Measurements from ENCODE around the gene LDLRAD4. TPM values are rescaled to one million over a fixed set of nuclear protein-coding genes. Genes with fewer than 3 reads are reported as not detected.

LDLRAD4 gene
- polyA plus RNA-seq, 1 of the 3 experiments (the other 2 are of a cell fraction), result 0.16 TPM

- H3K9me3 ChIP-seq, result no peaks in the 10 kb centered on the region
- peaks cover 0 to 21% of the 10 kb centered on the region in 2 experiments; a peak in 1 of 4 replicates for H3K4me1 ChIP-seq (ENCODE audit: control insufficient read depth in 1 of 2, insufficient read depth in 2 of 2, low read depth in 1 of 2, low read length in 1 of 2)
- H3F3A ChIP-seq (replicated peaks; ENCODE audit: insufficient read depth), result no peaks in the 10 kb centered on the region
- DNase-seq, result no peak
- 62% methylated on average over 6 of the region's 16 CpGs for WGBS (ENCODE audit: low lambda C conversion rate)
- H3K9ac ChIP-seq, result no peak overlapping the region
- H3K79me2 ChIP-seq (ENCODE audit: insufficient read depth), result no peaks in the 10 kb centered on the region
- no peak overlapping the region for H3K4me3 ChIP-seq (ENCODE audit: low read depth in 2 of 2, low read length in 1 of 2)
- CTCF ChIA-PET, result no interaction called here
- no peaks in the 10 kb centered on the region for H3K36me3 ChIP-seq (replicated peaks in 1 of 2; ENCODE audit: control insufficient read depth in 1 of 2, insufficient read depth in 2 of 2, low read length in 1 of 2)
- H3K27ac ChIP-seq (ENCODE audit: low read depth in 2 of 2, low read length in 1 of 2), result no peak overlapping the region
- POLR2A ChIA-PET, result no interaction called here
- no peak overlapping the region for H3K4me2 ChIP-seq
- H3K27me3 ChIP-seq (ENCODE audit: insufficient read depth), result no peaks in the 10 kb centered on the region
- H4K20me1 ChIP-seq (ENCODE audit: insufficient read depth), result no peaks in the 10 kb centered on the region
- H2AFZ ChIP-seq (ENCODE audit: low read depth), result no peak overlapping the region
- H3K9me2 ChIP-seq, result no peaks in the 10 kb centered on the region
- no peak for TF ChIP-seq MAX (IDR thresholded peaks at IDR 0.05; ENCODE audit: low read depth)
- TF ChIP-seq MEF2A (IDR thresholded peaks at IDR 0.05; ENCODE audit: borderline replicate concordance, low read depth), result no peak
- TF ChIP-seq RXRA (IDR thresholded peaks at IDR 0.05; ENCODE audit: borderline replicate concordance, low read depth), result no peak
- TF ChIP-seq RFX5 (IDR thresholded peaks at IDR 0.05; ENCODE audit: low read length), result no peak
- no peak for TF ChIP-seq ELF1 (IDR thresholded peaks at IDR 0.05)
- no peak for TF ChIP-seq RAD21 (IDR thresholded peaks at IDR 0.05; ENCODE audit: low read length)
- no peak for TF ChIP-seq SIN3A (IDR thresholded peaks at IDR 0.05; ENCODE audit: borderline replicate concordance, low read depth, low read length)
- TF ChIP-seq MXI1 (IDR thresholded peaks at IDR 0.05; ENCODE audit: low read depth, low read length), result no peak
- TF ChIP-seq NRF1 (IDR thresholded peaks at IDR 0.05; ENCODE audit: low read depth, low read length), result no peak
- TF ChIP-seq EZH2phosphoT487 (IDR thresholded peaks at IDR 0.05; ENCODE audit: borderline replicate concordance, low read depth), result no peak
- no peak for TF ChIP-seq FOXM1 (IDR thresholded peaks at IDR 0.05; ENCODE audit: low read depth)
- TF ChIP-seq SMC3 (IDR thresholded peaks at IDR 0.05; ENCODE audit: low read depth, low read length), result no peak
- TF ChIP-seq USF1 (IDR thresholded peaks at IDR 0.05; ENCODE audit: borderline replicate concordance, low read depth), result no peak
- no peak for TF ChIP-seq GABPA (IDR thresholded peaks at IDR 0.05; ENCODE audit: low read depth)
- no peak for TF ChIP-seq FOSL2 (IDR thresholded peaks at IDR 0.05; ENCODE audit: borderline replicate concordance, low read depth)
- no peak for TF ChIP-seq TAF1 (IDR thresholded peaks at IDR 0.05; ENCODE audit: borderline replicate concordance, low read depth, low read length)
- no peak for TF ChIP-seq CTCF (IDR thresholded peaks at IDR 0.05)
Observed at GRCh38 chr18:13295894-13296293, 77.3 kb downstream of the LDLRAD4 start.

Measured in SK-N-SH (cell line).